ENCODE results near the gene NUP214.
"Not testable (repeated sequence)": the region's sequence is repeated elsewhere in the genome, so short reads cannot be mapped to it uniquely, and the experiment has no call there.

Gene NUP214

GRCh38 chr9:131188976-131189375 is 63.6 kb downstream of the NUP214 start:
- DNase-seq (ENCODE audit: low read depth, low spot score), result no peak
- H3K27ac ChIP-seq, result peak overlapping the region; percentile 83

DNA sequence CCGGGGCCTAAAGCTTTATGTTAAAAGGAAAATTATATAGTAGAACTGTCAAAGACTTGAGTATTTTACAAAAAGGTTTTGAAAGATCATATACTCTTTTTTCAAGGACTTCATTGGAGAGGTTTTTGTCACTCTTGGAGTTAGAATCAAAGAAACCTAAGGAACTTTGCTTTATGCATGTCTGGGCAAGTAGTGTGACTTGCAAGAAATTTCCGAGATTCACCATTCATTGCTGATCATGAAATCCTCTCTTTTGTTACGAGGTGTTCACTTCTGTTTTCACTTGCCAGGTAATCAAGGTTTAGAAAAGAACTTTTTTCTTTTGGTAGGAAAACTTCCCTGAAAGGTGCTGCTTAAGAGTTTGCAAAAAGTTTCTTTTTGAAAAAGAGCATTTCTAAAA is 64.8 kb downstream of the NUP214 start:
- no peak for DNase-seq (ENCODE audit: low read depth, low spot score)
- peak overlapping the region; percentile 83 for H3K27ac ChIP-seq

GRCh38 chr9:131191032-131191431 is 65.6 kb downstream of the NUP214 start:
- not testable (repeated sequence) for DNase-seq (ENCODE audit: low read depth, low spot score)
- H3K27ac ChIP-seq, result peak overlapping the region; percentile 83

GRCh38 chr9:131191857-131192256 is 66.5 kb downstream of the NUP214 start:
- DNase-seq (ENCODE audit: low read depth, low spot score), result no peak
- no peak overlapping the region for H3K27ac ChIP-seq

DNA sequence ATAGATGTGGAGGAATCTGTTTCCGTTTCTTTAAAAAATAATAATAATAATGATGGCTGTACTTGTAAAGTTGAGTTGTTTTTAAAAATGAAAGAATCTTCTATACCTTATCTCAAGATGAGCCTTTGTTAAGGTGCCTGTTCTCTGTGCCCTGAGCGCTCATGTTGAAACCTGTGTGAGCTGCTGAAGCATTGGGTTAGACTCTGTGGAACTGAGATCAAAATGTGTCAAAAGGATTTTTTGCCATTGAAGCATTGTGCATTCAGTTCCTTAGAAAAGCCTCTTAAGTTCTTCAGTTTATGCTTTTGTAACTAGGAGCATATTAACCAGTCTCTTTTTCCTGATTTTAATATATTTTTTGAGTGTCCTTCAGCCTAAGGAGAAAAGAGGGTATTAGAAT is 67.7 kb downstream of the NUP214 start:
- DNase-seq (ENCODE audit: low read depth, low spot score), result no peak
- H3K27ac ChIP-seq, result no peak overlapping the region

DNA sequence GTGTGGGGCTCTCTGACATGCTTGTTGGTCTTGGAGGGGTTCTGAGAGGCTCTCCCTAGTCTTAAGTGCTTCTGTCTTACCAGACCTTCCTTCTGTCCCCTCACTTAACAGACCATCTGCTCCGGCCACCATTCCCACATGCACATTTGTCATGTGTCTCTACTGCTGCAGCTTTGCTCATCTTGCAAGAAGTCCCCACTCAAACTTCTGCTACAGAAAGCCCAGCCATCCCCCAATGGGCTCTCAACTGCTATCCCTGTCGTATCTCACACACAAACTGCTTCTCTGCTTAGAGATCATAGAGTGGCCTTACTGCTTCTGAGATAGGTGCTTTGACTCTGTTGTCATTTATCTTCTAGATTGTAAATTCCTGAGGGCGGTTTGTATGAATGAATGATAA is 69.4 kb downstream of the NUP214 start:
- DNase-seq (ENCODE audit: low read depth, low spot score), result no peak
- H3K27ac ChIP-seq, result no peak overlapping the region

DNA sequence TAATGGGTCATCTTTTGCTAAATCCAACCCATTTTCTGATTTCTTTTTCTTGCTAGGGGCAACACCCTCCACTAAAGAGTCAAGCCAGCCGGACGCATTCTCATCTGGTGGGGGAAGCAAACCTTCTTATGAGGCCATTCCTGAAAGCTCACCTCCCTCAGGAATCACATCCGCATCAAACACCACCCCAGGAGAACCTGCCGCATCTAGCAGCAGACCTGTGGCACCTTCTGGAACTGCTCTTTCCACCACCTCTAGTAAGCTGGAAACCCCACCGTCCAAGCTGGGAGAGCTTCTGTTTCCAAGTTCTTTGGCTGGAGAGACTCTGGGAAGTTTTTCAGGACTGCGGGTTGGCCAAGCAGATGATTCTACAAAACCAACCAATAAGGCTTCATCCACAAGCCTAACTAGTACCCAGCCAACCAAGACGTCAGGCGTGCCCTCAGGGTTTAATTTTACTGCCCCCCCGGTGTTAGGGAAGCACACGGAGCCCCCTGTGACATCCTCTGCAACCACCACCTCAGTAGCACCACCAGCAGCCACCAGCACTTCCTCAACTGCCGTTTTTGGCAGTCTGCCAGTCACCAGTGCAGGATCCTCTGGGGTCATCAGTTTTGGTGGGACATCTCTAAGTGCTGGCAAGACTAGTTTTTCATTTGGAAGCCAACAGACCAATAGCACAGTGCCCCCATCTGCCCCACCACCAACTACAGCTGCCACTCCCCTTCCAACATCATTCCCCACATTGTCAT is 72.0 kb downstream of the NUP214 start:
- no peak for DNase-seq (ENCODE audit: low read depth, low spot score)
- H3K27ac ChIP-seq, result no peak overlapping the region

DNA sequence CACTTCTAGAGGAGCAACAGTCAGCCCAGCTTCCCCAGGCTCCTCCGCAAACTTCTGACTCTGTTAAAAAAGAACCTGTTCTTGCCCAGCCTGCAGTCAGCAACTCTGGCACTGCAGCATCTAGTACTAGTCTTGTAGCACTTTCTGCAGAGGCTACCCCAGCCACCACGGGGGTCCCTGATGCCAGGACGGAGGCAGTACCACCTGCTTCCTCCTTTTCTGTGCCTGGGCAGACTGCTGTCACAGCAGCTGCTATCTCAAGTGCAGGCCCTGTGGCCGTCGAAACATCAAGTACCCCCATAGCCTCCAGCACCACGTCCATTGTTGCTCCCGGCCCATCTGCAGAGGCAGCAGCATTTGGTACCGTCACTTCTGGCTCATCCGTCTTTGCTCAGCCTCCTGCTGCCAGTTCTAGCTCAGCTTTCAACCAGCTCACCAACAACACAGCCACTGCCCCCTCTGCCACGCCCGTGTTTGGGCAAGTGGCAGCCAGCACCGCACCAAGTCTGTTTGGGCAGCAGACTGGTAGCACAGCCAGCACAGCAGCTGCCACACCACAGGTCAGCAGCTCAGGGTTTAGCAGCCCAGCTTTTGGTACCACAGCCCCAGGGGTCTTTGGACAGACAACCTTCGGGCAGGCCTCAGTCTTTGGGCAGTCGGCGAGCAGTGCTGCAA is 72.8 kb downstream of the NUP214 start:
- no peak for DNase-seq (ENCODE audit: low read depth, low spot score)

GRCh38 chr9:131201856-131202255 is 76.5 kb downstream of the NUP214 start:
- H3K27ac ChIP-seq, result no peak overlapping the region
- no peak for DNase-seq (ENCODE audit: low read depth, low spot score)

More for the DNA sequence above, 72.8 kb downstream of the NUP214 start:
- no peak overlapping the region for H3K27ac ChIP-seq

- H3K27ac ChIP-seq, result no peak overlapping the region
- no peak for DNase-seq (ENCODE audit: low read depth, low spot score)
Observed at GRCh38 chr9:131203431-131204218, 78.2 kb downstream of the NUP214 start.

DNA sequence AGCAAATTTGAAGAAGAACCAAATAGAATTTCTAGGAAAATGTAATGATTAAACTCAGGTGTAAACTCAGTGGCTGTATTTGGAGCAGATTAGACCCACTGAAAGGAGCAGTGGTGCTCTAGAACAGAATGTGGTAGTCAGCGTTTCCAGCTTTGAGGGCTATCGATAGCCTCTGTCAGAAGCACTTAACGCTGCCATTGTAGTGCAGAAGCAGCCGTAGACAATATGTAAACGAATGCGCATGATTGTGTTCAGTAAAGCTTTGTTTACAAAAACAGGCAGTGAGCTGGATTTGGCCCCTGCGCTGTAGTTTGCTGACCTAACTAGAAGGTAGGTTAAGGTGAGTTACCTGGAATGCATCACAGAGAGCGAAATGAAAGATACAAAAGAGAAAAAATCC is 78.9 kb downstream of the NUP214 start:
- H3K27ac ChIP-seq, result no peak overlapping the region
- DNase-seq (ENCODE audit: low read depth, low spot score), result no peak

DNA sequence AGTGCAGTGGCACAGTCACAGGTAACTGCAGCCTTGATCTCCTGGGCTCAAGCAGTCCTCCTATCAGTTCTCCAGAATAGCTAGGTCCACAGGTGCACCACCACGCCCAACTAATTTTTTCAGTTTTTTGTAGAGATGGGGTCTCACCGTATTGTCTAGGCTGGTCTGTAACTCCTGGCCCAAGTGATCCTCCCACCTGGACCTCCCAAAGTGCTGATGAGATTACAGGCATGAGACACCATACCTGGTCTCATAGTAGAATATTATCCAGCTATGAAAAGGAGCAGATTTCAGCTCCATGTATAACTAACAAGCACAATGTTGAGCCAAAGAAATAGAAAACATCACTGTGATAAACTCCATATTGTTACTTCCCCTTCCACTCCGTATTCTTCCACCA is 81.1 kb downstream of the NUP214 start:
- no peak overlapping the region for H3K27ac ChIP-seq
- no peak for DNase-seq (ENCODE audit: low read depth, low spot score)

GRCh38 chr9:131211920-131212319 is 86.5 kb downstream of the NUP214 start:
- DNase-seq (ENCODE audit: low read depth, low spot score); H3K27ac ChIP-seq: not testable (repeated sequence)

DNA sequence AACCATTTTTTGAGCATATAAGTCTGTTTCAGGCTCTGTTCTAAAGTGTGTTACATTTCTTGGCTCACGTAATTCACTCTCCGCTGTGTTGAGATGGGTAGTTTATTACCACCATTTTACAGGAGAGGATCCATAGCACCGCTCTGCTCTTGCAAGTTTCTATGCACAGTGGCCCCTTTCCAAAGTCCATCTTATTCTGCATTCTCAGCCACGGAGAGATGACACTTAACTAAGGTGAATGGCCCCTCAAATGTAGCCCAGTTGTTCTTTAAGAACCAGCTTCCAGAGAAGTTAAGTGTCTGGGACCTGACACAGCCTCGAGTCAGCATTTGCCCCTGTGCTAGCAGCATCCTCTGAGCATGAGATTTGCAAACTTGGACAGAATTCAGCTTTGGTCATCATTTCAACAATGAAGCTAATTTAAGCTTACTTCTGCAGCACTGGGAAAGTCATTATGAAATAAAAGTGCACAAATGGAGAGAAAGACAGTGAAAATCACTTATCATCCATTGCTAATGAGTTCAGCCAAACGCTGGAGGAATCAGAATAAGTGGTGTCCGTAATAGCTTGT is 89.0 kb downstream of the NUP214 start:
- H3K27ac ChIP-seq, result no peak overlapping the region
- DNase-seq (ENCODE audit: low read depth, low spot score), result no peak

DNA sequence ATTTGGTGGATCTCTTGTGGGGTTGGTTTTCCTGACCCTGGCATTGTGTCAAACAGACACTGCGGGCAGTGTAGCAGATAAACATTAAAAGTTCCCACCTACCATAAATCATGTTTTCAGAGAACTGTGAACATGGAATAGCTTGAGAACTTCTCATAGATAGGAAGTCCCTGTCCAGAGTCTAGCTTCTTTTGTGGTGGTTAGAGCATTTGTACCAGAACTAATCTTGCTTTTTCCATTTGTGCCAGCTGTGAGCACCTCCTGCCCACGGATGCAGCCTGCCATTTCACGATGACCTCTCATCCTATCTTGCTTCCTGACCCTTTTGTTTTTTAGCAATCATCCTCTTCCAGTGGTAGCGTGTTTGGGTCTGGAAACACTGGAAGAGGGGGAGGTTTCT is 89.5 kb downstream of the NUP214 start:
- no peak overlapping the region for H3K27ac ChIP-seq
- no peak for DNase-seq (ENCODE audit: low read depth, low spot score)

- no peak for DNase-seq (ENCODE audit: low read depth, low spot score)
- no peak overlapping the region for H3K27ac ChIP-seq
Observed at GRCh38 chr9:131216806-131217205, 91.4 kb downstream of the NUP214 start.

DNA sequence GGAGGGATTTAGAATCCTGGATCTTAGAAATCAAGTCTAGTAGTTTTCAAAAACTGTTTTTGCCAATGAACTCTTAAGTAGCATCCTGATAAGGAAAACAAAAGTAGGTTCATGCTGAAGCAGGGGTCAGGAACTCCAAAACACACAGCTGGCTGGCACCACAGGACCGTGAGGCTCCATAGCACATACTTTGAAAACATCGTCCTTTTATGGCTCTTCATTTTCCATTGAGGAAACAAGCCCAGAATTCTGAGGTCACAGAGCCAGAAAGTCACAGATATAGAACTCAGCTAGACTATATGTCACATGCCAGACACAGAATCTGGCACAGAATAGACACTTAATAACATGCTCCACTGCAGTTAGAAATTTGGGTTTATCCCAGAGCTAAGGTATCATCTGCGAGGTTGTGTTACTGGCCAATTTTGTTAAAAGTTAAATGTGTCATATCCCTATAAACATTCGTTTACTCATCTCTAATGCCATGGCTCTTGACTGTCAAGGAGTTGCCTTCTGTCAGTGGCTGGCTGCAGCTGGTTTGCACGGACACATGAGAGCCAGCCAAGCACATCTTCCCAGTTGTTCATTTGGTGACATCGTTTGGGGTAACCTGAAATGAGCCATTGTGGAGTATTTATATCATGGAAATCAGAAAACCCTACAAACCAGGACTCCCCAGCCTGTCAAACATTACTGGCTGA is 92.1 kb downstream of the NUP214 start:
- H3K27ac ChIP-seq, result no peak overlapping the region
- DNase-seq (ENCODE audit: low read depth, low spot score), result no peak

- no peak for DNase-seq (ENCODE audit: low read depth, low spot score)
- H3K27ac ChIP-seq, result no peak overlapping the region
Observed at GRCh38 chr9:131218370-131218769, 93.0 kb downstream of the NUP214 start.

- DNase-seq (ENCODE audit: low read depth, low spot score), result no peak
- H3K27ac ChIP-seq, result no peak overlapping the region
Observed at GRCh38 chr9:131220485-131220884, 95.1 kb downstream of the NUP214 start.

- DNase-seq (ENCODE audit: low read depth, low spot score), result no peak
Observed at GRCh38 chr9:131222460-131222859, 97.1 kb downstream of the NUP214 start.

More at GRCh38 chr9:131222460-131222859, 97.1 kb downstream of the NUP214 start:
- no peak overlapping the region for H3K27ac ChIP-seq

Data from epithelial cell of prostate (primary cell).